ENCODE data around the gene RDM1.
"Not testable (repeated sequence)": the region's sequence is repeated elsewhere in the genome, so short reads cannot be mapped to it uniquely, and the experiment has no call there.

RDM1 gene

DNA sequence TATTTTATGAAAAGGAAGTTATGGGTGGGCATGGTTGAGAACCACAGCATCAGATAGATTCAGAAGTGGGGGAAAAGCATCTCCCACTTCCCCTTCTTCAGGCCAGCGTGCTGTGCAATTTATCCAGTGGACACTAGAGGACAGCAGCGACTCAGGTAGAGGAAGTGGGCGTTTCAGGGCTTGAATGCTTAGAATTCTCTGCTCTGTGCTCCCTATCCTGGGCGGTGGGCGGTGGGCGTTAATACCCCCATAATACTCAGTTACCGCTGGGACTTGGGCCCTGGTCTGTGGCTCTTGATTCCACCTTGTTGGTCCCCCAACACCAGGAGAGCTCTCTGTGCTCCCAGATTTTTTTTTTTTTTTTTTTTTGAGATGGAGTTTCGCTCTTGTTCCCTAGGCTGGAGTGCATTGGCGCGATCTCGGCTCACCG is 16.6 kb upstream of the RDM1 start:
- Histone ChIP-seq H3K4me3 (ENCODE audit: severe bottlenecking) (no peak overlapping the region), H3K4me1 (ENCODE audit: insufficient read depth, poor library complexity, severe bottlenecking) (peaks cover 3% of the 10 kb centered on the region), H3K27ac (ENCODE audit: poor library complexity, severe bottlenecking) (no peak overlapping the region), H3K36me3 (ENCODE audit: low read depth) (no peaks in the 10 kb centered on the region), H3K27me3 (ENCODE audit: insufficient read depth, poor library complexity, severe bottlenecking) (no peaks in the 10 kb centered on the region), H3K9me3 (ENCODE audit: severe bottlenecking) (no peaks in the 10 kb centered on the region)
- TF ChIP-seq CTCF (IDR thresholded peaks at IDR 0.05; ENCODE audit: poor library complexity, severe bottlenecking) = peak; percentile 95
- ATAC-seq (ENCODE audit: low read depth) (peak; percentile 85), DNase-seq (ENCODE audit: low spot score) (no peak)

DNA sequence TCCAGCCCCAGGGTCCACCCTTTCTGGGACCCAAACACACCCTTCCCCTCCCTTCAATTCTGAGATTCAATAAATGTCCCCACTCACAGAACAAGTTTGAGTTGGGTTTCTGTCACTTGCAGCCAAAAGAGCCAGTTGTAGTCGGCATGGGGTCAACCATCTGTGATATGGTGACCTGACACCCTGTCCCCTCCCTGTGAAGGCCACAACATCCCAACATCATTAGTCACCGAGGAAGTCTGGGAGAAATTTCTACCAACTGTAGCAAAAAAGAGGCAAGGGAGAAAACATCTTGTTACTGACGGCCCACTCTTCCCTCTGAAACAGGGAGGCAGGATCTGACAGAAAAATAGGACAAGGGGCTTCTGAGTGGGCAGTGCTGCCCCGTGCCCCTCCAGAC is 13.6 kb upstream of the RDM1 start:
- H3K27me3 ChIP-seq (ENCODE audit: insufficient read depth, poor library complexity, severe bottlenecking) = no peaks in the 10 kb centered on the region
- TF ChIP-seq CTCF (IDR thresholded peaks at IDR 0.05; ENCODE audit: poor library complexity, severe bottlenecking) = no peak
- no peak for ATAC-seq (ENCODE audit: low read depth)
- H3K9me3 ChIP-seq (ENCODE audit: severe bottlenecking) = no peaks in the 10 kb centered on the region
- peaks cover 3% of the 10 kb centered on the region for H3K4me1 ChIP-seq (ENCODE audit: insufficient read depth, poor library complexity, severe bottlenecking)
- H3K36me3 ChIP-seq (ENCODE audit: low read depth) = no peaks in the 10 kb centered on the region
- no peak for DNase-seq (ENCODE audit: low spot score)
- H3K4me3 ChIP-seq (ENCODE audit: severe bottlenecking) = no peak overlapping the region
- H3K27ac ChIP-seq (ENCODE audit: poor library complexity, severe bottlenecking) = no peak overlapping the region

GRCh38 chr17:35943537-35943936 is 13.0 kb upstream of the RDM1 start, which contains the start of gene LYZL6:
TSS of gene LYZL6 (minus strand) at chr17:35943713. CDS start at chr17:35939356, 4,357 bp downstream.
- H3K4me3 ChIP-seq (ENCODE audit: severe bottlenecking) = no peak within 1 kb of the TSS
- no peaks in the 10 kb centered on the region for H3K9me3 ChIP-seq (ENCODE audit: severe bottlenecking)
- no peak for ATAC-seq (ENCODE audit: low read depth)
- H3K27me3 ChIP-seq (ENCODE audit: insufficient read depth, poor library complexity, severe bottlenecking) = no peaks in the 10 kb centered on the region
- DNase-seq (ENCODE audit: low spot score) = no peak
- TF ChIP-seq CTCF (IDR thresholded peaks at IDR 0.05; ENCODE audit: poor library complexity, severe bottlenecking) = no peak
- H3K4me1 ChIP-seq (ENCODE audit: insufficient read depth, poor library complexity, severe bottlenecking) = peaks cover 3% of the 10 kb centered on the region
- H3K36me3 ChIP-seq (ENCODE audit: low read depth) = no peaks in the 10 kb centered on the region
- no peak within 1 kb of the TSS for H3K27ac ChIP-seq (ENCODE audit: poor library complexity, severe bottlenecking)

DNA sequence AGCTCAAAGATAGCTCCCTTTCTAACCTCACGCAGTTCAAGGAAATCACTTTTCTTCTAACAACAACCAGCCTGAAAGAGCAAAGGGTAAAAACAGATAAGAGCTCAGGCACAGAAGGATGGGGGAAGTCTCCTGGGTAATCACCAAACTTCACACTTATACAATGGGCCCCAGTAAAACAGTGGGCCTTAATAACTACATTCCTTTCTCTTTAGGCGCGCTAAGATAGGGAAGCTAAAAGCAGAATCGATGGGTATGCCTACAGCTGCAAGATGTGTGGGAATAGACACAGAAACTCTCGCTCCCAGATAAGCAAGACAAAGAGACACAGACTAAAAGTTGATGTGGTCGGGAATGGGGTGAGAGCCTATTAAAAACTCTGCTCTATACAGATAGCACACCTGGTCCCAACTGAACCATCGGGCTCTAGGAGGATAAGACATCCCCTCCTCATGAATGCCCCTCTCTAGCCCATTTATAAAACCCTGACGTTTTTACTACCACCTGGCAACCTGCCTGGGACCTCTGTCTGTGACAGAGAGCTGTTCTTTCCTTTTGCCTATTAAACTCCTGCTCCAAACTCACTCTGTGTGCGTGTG is 12.1 kb upstream of the RDM1 start:
- no peak for TF ChIP-seq CTCF (IDR thresholded peaks at IDR 0.05; ENCODE audit: poor library complexity, severe bottlenecking)
- H3K27me3 ChIP-seq (ENCODE audit: insufficient read depth, poor library complexity, severe bottlenecking) = no peaks in the 10 kb centered on the region
- no peak overlapping the region for H3K27ac ChIP-seq (ENCODE audit: poor library complexity, severe bottlenecking)
- peaks cover 3% of the 10 kb centered on the region for H3K4me1 ChIP-seq (ENCODE audit: insufficient read depth, poor library complexity, severe bottlenecking)
- no peaks in the 10 kb centered on the region for H3K9me3 ChIP-seq (ENCODE audit: severe bottlenecking)
- no peak for DNase-seq (ENCODE audit: low spot score)
- H3K4me3 ChIP-seq (ENCODE audit: severe bottlenecking) = no peak overlapping the region
- H3K36me3 ChIP-seq (ENCODE audit: low read depth) = no peaks in the 10 kb centered on the region
- no peak for ATAC-seq (ENCODE audit: low read depth)

GRCh38 chr17:35938492-35938891 is 7.9 kb upstream of the RDM1 start:
- H3K9me3 ChIP-seq (ENCODE audit: severe bottlenecking); H3K4me3 ChIP-seq (ENCODE audit: severe bottlenecking); ATAC-seq (ENCODE audit: low read depth); DNase-seq (ENCODE audit: low spot score); H3K36me3 ChIP-seq (ENCODE audit: low read depth); H3K4me1 ChIP-seq (ENCODE audit: insufficient read depth, poor library complexity, severe bottlenecking); H3K27ac ChIP-seq (ENCODE audit: poor library complexity, severe bottlenecking); H3K27me3 ChIP-seq (ENCODE audit: insufficient read depth, poor library complexity, severe bottlenecking): not testable (repeated sequence)
